GM12875 (cell line): ENCODE results near the gene C1QTNF8.
"Not testable (repeated sequence)": the region's sequence is repeated elsewhere in the genome, so short reads cannot be mapped to it uniquely, and the experiment has no call there.

Source experiments
- H3K4me3 ChIP-seq: one replicate; pipeline ENCODE4 v1.5.1; 2011; ENCODE audit warnings: low read depth, low read length, control low read depth
- CTCF ChIP-seq: IDR thresholded peaks from 2 replicates; pipeline ENCODE4 v1.5.1; 2011; ENCODE audit warnings: low read depth, mild to moderate bottlenecking, control low read depth, inconsistent platforms, low read length, moderate library complexity, borderline replicate concordance; ENCODE audit not compliant: insufficient read depth

The C1QTNF8 gene

GRCh38 chr16:1097800-1098199, 1.8 kb upstream of the C1QTNF8 start:
- no peak overlapping the region for H3K4me3 ChIP-seq
- TF ChIP-seq CTCF: no peak

GRCh38 chr16:1097156-1097555, 1.1 kb upstream of the C1QTNF8 start:
- H3K4me3 ChIP-seq: no peak overlapping the region
- TF ChIP-seq CTCF: no peak

- no peak for TF ChIP-seq CTCF
- no peak overlapping the region for H3K4me3 ChIP-seq
Observed at GRCh38 chr16:1095450-1096168, 435 bp downstream of the C1QTNF8 start.

- no peak overlapping the region for H3K4me3 ChIP-seq
- TF ChIP-seq CTCF: no peak
Observed at GRCh38 chr16:1094601-1095449, 1.2 kb downstream of the C1QTNF8 start.

- H3K4me3 ChIP-seq: no peak overlapping the region
- no peak for TF ChIP-seq CTCF
Observed at GRCh38 chr16:1094124-1094479, 1.9 kb downstream of the C1QTNF8 start.

GRCh38 chr16:1093284-1094123, 2.5 kb downstream of the C1QTNF8 start:
- no peak overlapping the region for H3K4me3 ChIP-seq
- TF ChIP-seq CTCF: no peak

GRCh38 chr16:1092685-1093283, 3.3 kb downstream of the C1QTNF8 start:
- H3K4me3 ChIP-seq: not testable (repeated sequence)
